ENCODE data around the gene HIP1R. TPM values are rescaled to one million over a fixed set of nuclear protein-coding genes. Genes with fewer than 3 reads are reported as not detected.

The HIP1R gene
- total and polyA plus RNA-seq, 10 of the 15 experiments (the other 5 are each of a cell fraction or from before 2014, with no cell fraction given), result 0.18 to 27.7 (median 11.7) TPM

DNA sequence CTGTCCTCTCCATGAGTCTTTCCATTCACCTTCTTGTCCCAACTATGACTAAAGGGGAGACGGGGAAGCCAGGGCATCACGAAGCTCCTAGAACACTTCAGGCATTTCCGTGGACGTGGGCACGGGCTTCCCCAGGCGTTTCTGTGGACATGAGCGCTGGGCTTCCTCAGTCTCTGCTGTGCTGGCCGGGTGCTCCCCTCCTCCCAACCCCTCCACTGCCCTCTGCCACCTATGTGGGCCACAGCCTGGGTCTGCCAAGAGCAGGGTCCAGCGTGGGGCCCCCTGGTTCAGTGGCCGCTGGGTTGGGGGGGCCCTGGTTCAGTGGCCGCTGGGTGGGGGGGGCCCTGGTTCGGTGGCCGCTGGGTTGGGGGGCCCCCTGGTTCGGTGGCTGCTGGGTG is 14.8 kb downstream of the HIP1R start:
- H3K4me2 ChIP-seq (ENCODE audit: control insufficient read depth, insufficient read depth), result no peak overlapping the region
- intact Hi-C loops (cut with micrococcal nuclease; ENCODE audit: unreplicated experiment), result no loop called here
- no peak overlapping the region for H3K9ac ChIP-seq (ENCODE audit: control insufficient read depth, insufficient read depth, low read length)
- no peak overlapping the region for H2AFZ ChIP-seq (ENCODE audit: control insufficient read depth, low read depth, low read length)
- no peaks in the 10 kb centered on the region for H4K20me1 ChIP-seq (ENCODE audit: control insufficient read depth, insufficient read depth)
- H3K36me3 ChIP-seq (ENCODE audit: control insufficient read depth in 2 of 2, insufficient read depth in 2 of 2, low read length in 1 of 2), result peaks cover 0 to 2% of the 10 kb centered on the region in 2 experiments; a peak in 2 of 4 replicates
- FAIRE-seq, result no peak
- ChIA-PET SMC1A (ENCODE audit: uncharacterized antibody, unreplicated experiment) (interaction anchor here (0.9 kb wide), 1 partner anchor 23 kb away, joined by 3 read pairs; no protein-coding TSS in a partner anchor), CTCF (no interaction called here), POLR2A (interaction anchor here (0.6 kb wide), 1 partner anchor 20 kb away, joined by 3 read pairs; no protein-coding TSS in a partner anchor), RAD21 (ENCODE audit: unreplicated experiment) (no interaction called here)
- H3K4me1 ChIP-seq (ENCODE audit: control insufficient read depth, insufficient read depth, low read length), result no peaks in the 10 kb centered on the region
- no peak for ATAC-seq
- DNase-seq (ENCODE audit: low read depth, low spot score), result no peak
- no peaks in the 10 kb centered on the region for H3K9me3 ChIP-seq (replicated peaks; ENCODE audit: control insufficient read depth, insufficient read depth, low read length)
- 73% methylated on average over 12 of the region's 14 CpGs for WGBS (ENCODE audit: insufficient coverage, insufficient replicate concordance, low lambda C conversion rate, missing lambda C conversion rate)
- no TSS peak for BruUV-seq (replicated peaks)
- H3K27me3 ChIP-seq (replicated peaks in 1 of 2; ENCODE audit: control insufficient read depth in 2 of 2, insufficient read depth in 2 of 2, low read length in 1 of 2), result no peaks in the 10 kb centered on the region; a peak in 1 of 4 replicates
- H3K4me3 ChIP-seq, result no peak overlapping the region
- in situ Hi-C loops (cut with MboI), result loop anchor here (25.0 kb wide), 1 partner anchor 387 kb away; the partner anchor contains the start of genes MPHOSPH9 and MTRFR
- no peak overlapping the region for H3K27ac ChIP-seq (ENCODE audit: control insufficient read depth, insufficient read depth)
- H3K79me2 ChIP-seq (ENCODE audit: control insufficient read depth, insufficient read depth, low read length), result no peaks in the 10 kb centered on the region
- TF ChIP-seq SREBF2 (IDR thresholded peaks at IDR 0.05; ENCODE audit: low read length), result no peak
- no peak for TF ChIP-seq ZNF687 (IDR thresholded peaks at IDR 0.05)
- no peak for TF ChIP-seq IKZF1 (conservative IDR thresholded peaks at IDR 0.05)
- TF ChIP-seq MYC (IDR thresholded peaks at IDR 0.05; ENCODE audit: insufficient read depth, insufficient read length, insufficient replicate concordance, low read length, severe bottlenecking), result no peak
- TF ChIP-seq SIX5 (IDR thresholded peaks at IDR 0.05; ENCODE audit: low read depth, low read length, severe bottlenecking), result no peak
- TF ChIP-seq, protein P1, sequence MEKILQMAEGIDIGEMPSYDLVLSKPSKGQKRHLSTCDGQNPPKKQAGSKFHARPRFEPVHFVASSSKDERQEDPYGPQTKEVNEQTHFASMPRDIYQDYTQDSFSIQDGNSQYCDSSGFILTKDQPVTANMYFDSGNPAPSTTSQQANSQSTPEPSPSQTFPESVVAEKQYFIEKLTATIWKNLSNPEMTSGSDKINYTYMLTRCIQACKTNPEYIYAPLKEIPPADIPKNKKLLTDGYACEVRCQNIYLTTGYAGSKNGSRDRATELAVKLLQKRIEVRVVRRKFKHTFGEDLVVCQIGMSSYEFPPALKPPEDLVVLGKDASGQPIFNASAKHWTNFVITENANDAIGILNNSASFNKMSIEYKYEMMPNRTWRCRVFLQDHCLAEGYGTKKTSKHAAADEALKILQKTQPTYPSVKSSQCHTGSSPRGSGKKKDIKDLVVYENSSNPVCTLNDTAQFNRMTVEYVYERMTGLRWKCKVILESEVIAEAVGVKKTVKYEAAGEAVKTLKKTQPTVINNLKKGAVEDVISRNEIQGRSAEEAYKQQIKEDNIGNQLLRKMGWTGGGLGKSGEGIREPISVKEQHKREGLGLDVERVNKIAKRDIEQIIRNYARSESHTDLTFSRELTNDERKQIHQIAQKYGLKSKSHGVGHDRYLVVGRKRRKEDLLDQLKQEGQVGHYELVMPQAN (conservative IDR thresholded peaks at IDR 0.05), result no peak
- no peak for TF ChIP-seq MEF2B (IDR thresholded peaks at IDR 0.05; ENCODE audit: partially characterized antibody, poor library complexity, severe bottlenecking)
- TF ChIP-seq NR2C1 (IDR thresholded peaks at IDR 0.05), result no peak
- no peak for TF ChIP-seq ESRRA (IDR thresholded peaks at IDR 0.05; ENCODE audit: low read length)
- no peak for TF ChIP-seq KAT2A (conservative IDR thresholded peaks at IDR 0.05; ENCODE audit: control insufficient read depth, low read depth, low read length)
- TF ChIP-seq NBN (IDR thresholded peaks at IDR 0.05), result no peak
- no peak for TF ChIP-seq POLR2AphosphoS2 (IDR thresholded peaks at IDR 0.05; ENCODE audit: low read depth, low read length)
- TF ChIP-seq BCLAF1 (IDR thresholded peaks at IDR 0.05), result no peak
- TF ChIP-seq RB1 (IDR thresholded peaks at IDR 0.05; ENCODE audit: borderline replicate concordance), result no peak

Measured in GM12878 (cell line).